ENCODE measurements around the gene ADCY2.

Gene ADCY2

GRCh38 chr5:7857926-7858632 lies 462.1 kb downstream of the ADCY2 start:
- no peak overlapping the region for H3K4me3 ChIP-seq (ENCODE audit: low read depth, low read length)
- ChIA-PET CTCF (interaction anchor here (0.6 to 2.6 kb wide), 6 partner anchors 10 to 598 kb away, joined by 3 to 11 read pairs (median 4); partner anchors contain the start of genes FASTKD3 and MTRR), POLR2A (interaction anchor here (1.7 kb wide), 1 partner anchor 11 kb away, joined by 11 read pairs; the partner anchor contains the start of genes FASTKD3 and MTRR)
- no peak for DNase-seq (ENCODE audit: low read depth, low spot score)
- no peak for TF ChIP-seq CTCF (IDR thresholded peaks at IDR 0.05; ENCODE audit: insufficient read depth, low read length, missing control alignments)

- ChIA-PET CTCF (interaction anchor here (0.8 to 1.5 kb wide), 3 partner anchors 11 to 21 kb away, joined by 3 to 7 read pairs (median 4); no protein-coding TSS in a partner anchor), POLR2A (no interaction called here)
- DNase-seq (ENCODE audit: low read depth, low spot score) = no peak
- no peak overlapping the region for H3K4me3 ChIP-seq (ENCODE audit: low read depth, low read length)
- TF ChIP-seq CTCF (IDR thresholded peaks at IDR 0.05; ENCODE audit: insufficient read depth, low read length, missing control alignments) = no peak
These were observed 470.3 kb downstream of the ADCY2 start for GRCh38 chr5:7866196-7866595.

- no peak for TF ChIP-seq CTCF (IDR thresholded peaks at IDR 0.05; ENCODE audit: insufficient read depth, low read length, missing control alignments)
- ChIA-PET POLR2A (no interaction called here), CTCF (interaction anchor here (1.4 to 1.5 kb wide), 2 partner anchors 11 to 20 kb away, joined by 3 to 7 read pairs; no protein-coding TSS in a partner anchor)
- DNase-seq (ENCODE audit: low read depth, low spot score) = no peak
- no peak overlapping the region for H3K4me3 ChIP-seq (ENCODE audit: low read depth, low read length)
These were observed 471.3 kb downstream of the ADCY2 start for GRCh38 chr5:7867260-7867659.

- TF ChIP-seq CTCF (IDR thresholded peaks at IDR 0.05; ENCODE audit: insufficient read depth, low read length, missing control alignments) = no peak
- DNase-seq (ENCODE audit: low read depth, low spot score) = no peak
- CTCF ChIA-PET = interaction anchor here (1.9 to 9.7 kb wide), 2 partner anchors 10 to 18 kb away, joined by 6 to 98 read pairs; no protein-coding TSS in a partner anchor
These were observed 472.5 kb downstream of the ADCY2 start for GRCh38 chr5:7868427-7868772.

GRCh38 chr5:7868773-7869473 lies 473.0 kb downstream of the ADCY2 start, which contains the start of the genes FASTKD3 and MTRR:
TSS of gene FASTKD3 (minus strand) at chr5:7869031. CDS start at chr5:7868083, 948 bp downstream.
TSS of gene MTRR (plus strand) at chr5:7869148. CDS start at chr5:7870795, 1,647 bp downstream.
- H3K4me3 ChIP-seq (ENCODE audit: low read depth, low read length) = peak within 1 kb of the TSS; percentile 86
- peak; percentile 41 for DNase-seq (ENCODE audit: low read depth, low spot score)
- POLR2A ChIA-PET = interaction anchor here (1.5 kb wide), 1 partner anchor 11 kb away, joined by 11 read pairs; no protein-coding TSS in a partner anchor
- no peak for TF ChIP-seq CTCF (IDR thresholded peaks at IDR 0.05; ENCODE audit: insufficient read depth, low read length, missing control alignments)
- CTCF ChIA-PET = interaction anchor here (1.0 to 9.7 kb wide), 3 partner anchors 10 to 17 kb away, joined by 3 to 98 read pairs (median 6); no protein-coding TSS in a partner anchor

More at GRCh38 chr5:7868427-7868772, 472.5 kb downstream of the ADCY2 start:
- POLR2A ChIA-PET = interaction anchor here (1.5 kb wide), 1 partner anchor 10 kb away, joined by 11 read pairs; no protein-coding TSS in a partner anchor
- H3K4me3 ChIP-seq (ENCODE audit: low read depth, low read length) = peak overlapping the region; percentile 86

Data from AG04449 (cell line).